ENCODE results near the gene TMEM9. TPM values are rescaled to one million over a fixed set of nuclear protein-coding genes. Genes with fewer than 3 reads are reported as not detected.

Gene TMEM9
- total and polyA plus RNA-seq, 9 of the 15 experiments (the other 6 are each of a cell fraction or from before 2014, with no cell fraction given), result 30.4 to 107 (median 67.6) TPM

DNA sequence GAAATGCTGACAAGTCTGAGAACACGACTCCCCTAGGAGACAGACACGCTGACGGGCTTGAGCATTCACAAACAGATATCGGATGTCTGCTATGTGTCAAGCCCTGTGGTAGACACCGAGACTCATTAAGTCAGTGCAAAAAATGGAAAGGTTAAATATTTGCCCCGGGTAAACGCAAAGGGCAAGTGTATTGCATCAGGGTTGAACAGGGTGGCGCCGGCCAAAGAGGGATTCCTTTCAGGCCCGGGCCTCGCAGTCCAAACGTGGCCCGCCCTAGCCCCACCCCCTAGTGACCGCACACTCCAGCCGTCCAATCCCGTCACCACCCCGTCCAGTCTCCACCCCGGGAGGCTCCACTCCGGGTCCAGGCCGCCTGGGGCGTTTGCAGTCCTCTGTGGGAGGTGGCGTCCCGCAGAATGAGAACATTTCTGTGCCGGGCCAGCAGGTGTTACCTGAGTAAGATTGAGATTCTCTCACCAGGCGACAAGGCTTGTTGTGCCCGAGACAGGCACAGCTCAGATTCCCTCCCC is 16.3 kb upstream of the TMEM9 start (continued):
- TF ChIP-seq, protein P1, sequence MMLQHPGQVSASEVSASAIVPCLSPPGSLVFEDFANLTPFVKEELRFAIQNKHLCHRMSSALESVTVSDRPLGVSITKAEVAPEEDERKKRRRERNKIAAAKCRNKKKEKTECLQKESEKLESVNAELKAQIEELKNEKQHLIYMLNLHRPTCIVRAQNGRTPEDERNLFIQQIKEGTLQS (IDR thresholded peaks at IDR 0.05), result peak; percentile 95
- TF ChIP-seq, protein P1 (CRISPR knock-in tag; conservative IDR thresholded peaks at IDR 0.05), result no peak
- TF ChIP-seq TEAD1 (CRISPR knock-in tag; IDR thresholded peaks at IDR 0.05) (peak; percentile 83 to 90), BHLHE40 (IDR thresholded peaks at IDR 0.05; ENCODE audit: low read length) (peak; percentile 4; the same call in 1 of the 2 replicates), SMARCA5 (IDR thresholded peaks at IDR 0.05) (peak; percentile 53; the same call in 1 of the 2 replicates), ILF3 (IDR thresholded peaks at IDR 0.05; ENCODE audit: borderline replicate concordance) (no peak), SNRNP70 (optimal IDR thresholded peaks at IDR 0.05; ENCODE audit: low read depth, low read length) (no peak), CBFB (CRISPR knock-in tag; IDR thresholded peaks at IDR 0.05) (peak; percentile 90; the same call in 1 of the 2 replicates), RBM25 (IDR thresholded peaks at IDR 0.05; ENCODE audit: low read depth, low read length, severe bottlenecking) (peak; percentile 50), MYNN (IDR thresholded peaks at IDR 0.05) (no peak), MYNN (CRISPR knock-in tag; IDR thresholded peaks at IDR 0.05) (no peak), NR2C1 (IDR thresholded peaks at IDR 0.05) (0 out of 2 replicates have a peak, but pooled peaks have one; percentile 40), NR2C1 (tag; IDR thresholded peaks at IDR 0.05) (peak; percentile 81), NFATC3 (IDR thresholded peaks at IDR 0.05) (0 out of 2 replicates have a peak, but pooled peaks have one; percentile 14), GTF2E2 (tag; IDR thresholded peaks at IDR 0.05) (no peak), BRD9 (IDR thresholded peaks at IDR 0.05; ENCODE audit: low read depth, partially characterized antibody) (peak; percentile 62), POLR2B (IDR thresholded peaks at IDR 0.05; ENCODE audit: low read depth, partially characterized antibody) (peak; percentile 80), SOX6 (IDR thresholded peaks at IDR 0.05) (peak; percentile 75), HMG20A (CRISPR knock-in tag; conservative IDR thresholded peaks at IDR 0.05) (0 out of 2 replicates have a peak, but pooled peaks have one; percentile 63), MEF2D (tag; conservative IDR thresholded peaks at IDR 0.05; ENCODE audit: low read depth) (peak; percentile 63; the same call in 1 of the 2 replicates), TBL1XR1 (IDR thresholded peaks at IDR 0.05; ENCODE audit: low read length in 2 of 2) (peak in 1 of 2 experiments; percentile 89; a peak in 2 of 4 replicates), ELF4 (CRISPR knock-in tag; IDR thresholded peaks at IDR 0.05) (peak; percentile 67; the same call in 1 of the 2 replicates)
- TF ChIP-seq, protein P2, sequence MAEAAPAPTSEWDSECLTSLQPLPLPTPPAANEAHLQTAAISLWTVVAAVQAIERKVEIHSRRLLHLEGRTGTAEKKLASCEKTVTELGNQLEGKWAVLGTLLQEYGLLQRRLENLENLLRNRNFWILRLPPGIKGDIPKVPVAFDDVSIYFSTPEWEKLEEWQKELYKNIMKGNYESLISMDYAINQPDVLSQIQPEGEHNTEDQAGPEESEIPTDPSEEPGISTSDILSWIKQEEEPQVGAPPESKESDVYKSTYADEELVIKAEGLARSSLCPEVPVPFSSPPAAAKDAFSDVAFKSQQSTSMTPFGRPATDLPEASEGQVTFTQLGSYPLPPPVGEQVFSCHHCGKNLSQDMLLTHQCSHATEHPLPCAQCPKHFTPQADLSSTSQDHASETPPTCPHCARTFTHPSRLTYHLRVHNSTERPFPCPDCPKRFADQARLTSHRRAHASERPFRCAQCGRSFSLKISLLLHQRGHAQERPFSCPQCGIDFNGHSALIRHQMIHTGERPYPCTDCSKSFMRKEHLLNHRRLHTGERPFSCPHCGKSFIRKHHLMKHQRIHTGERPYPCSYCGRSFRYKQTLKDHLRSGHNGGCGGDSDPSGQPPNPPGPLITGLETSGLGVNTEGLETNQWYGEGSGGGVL (CRISPR knock-in tag; IDR thresholded peaks at IDR 0.05), result no peak
- TF ChIP-seq, protein P3, sequence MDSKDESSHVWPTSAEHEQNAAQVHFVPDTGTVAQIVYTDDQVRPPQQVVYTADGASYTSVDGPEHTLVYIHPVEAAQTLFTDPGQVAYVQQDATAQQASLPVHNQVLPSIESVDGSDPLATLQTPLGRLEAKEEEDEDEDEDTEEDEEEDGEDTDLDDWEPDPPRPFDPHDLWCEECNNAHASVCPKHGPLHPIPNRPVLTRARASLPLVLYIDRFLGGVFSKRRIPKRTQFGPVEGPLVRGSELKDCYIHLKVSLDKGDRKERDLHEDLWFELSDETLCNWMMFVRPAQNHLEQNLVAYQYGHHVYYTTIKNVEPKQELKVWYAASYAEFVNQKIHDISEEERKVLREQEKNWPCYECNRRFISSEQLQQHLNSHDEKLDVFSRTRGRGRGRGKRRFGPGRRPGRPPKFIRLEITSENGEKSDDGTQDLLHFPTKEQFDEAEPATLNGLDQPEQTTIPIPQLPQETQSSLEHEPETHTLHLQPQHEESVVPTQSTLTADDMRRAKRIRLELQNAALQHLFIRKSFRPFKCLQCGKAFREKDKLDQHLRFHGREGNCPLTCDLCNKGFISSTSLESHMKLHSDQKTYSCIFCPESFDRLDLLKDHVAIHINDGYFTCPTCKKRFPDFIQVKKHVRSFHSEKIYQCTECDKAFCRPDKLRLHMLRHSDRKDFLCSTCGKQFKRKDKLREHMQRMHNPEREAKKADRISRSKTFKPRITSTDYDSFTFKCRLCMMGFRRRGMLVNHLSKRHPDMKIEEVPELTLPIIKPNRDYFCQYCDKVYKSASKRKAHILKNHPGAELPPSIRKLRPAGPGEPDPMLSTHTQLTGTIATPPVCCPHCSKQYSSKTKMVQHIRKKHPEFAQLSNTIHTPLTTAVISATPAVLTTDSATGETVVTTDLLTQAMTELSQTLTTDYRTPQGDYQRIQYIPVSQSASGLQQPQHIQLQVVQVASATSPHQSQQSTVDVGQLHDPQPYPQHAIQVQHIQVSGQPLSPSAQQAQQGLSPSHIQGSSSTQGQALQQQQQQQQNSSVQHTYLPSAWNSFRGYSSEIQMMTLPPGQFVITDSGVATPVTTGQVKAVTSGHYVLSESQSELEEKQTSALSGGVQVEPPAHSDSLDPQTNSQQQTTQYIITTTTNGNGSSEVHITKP (IDR thresholded peaks at IDR 0.05; ENCODE audit: partially characterized antibody), result peak; percentile 87

All from K562 (cell line).